Heart left ventricle (tissue), 16 donors: ENCODE measurements around the gene ALPI. TPM values are rescaled to one million over a fixed set of nuclear protein-coding genes. Genes with fewer than 3 reads are reported as not detected.
"Not testable (repeated sequence)": the region's sequence is repeated elsewhere in the genome, so short reads cannot be mapped to it uniquely, and the experiment has no call there.

ENCODE experiments used
- ATAC-seq, 4 donors: fragments of 200-7000 bp; cut with Tn5 transposase; one replicate each; pipeline ENCODE4 v1.9.1; 2020 to 2022; ENCODE audit warnings: moderate library complexity in 4 of 4, mild to moderate bottlenecking in 3 of 4, moderate number of reproducible peaks in 1 of 4
- DNase-seq, 5 donors: peaks; one replicate each; pipeline ENCODE4 v3.0.0-alpha.2; 2020
- H3K27ac ChIP-seq, 12 donors: fragments of 200-600 bp; sonication (generic) in 4 of 12; one replicate each; pipeline versions ENCODE4 v1.5.0 to v1.8.0; 2016 to 2022; ENCODE audit warnings: mild to moderate bottlenecking in 2 of 12
- H3K27me3 ChIP-seq, 9 donors: fragments of 200-600 bp; sonication (generic) in 2 of 9; one replicate each; pipeline versions ENCODE4 v1.5.1 to v1.8.0; 2016 to 2022; ENCODE audit warnings: mild to moderate bottlenecking in 3 of 9
- H3K36me3 ChIP-seq, 9 donors: fragments of 200-600 bp; sonication (generic) in 2 of 9; one replicate each; pipeline versions ENCODE4 v1.5.0 to v1.8.0; 2018 to 2022; ENCODE audit warnings: mild to moderate bottlenecking in 2 of 9
- H3K4me1 ChIP-seq, 12 donors: fragments of 200-600 bp; sonication (generic) in 4 of 12; one replicate each; pipeline versions ENCODE4 v1.5.0 to v1.8.0; 2016 to 2022; ENCODE audit warnings: mild to moderate bottlenecking in 3 of 12
- H3K4me3 ChIP-seq, 12 donors: fragments of 200-600 bp; sonication (generic) in 4 of 12; one replicate each; pipeline versions ENCODE4 v1.5.0 to v1.8.0; 2017 to 2022; ENCODE audit warnings: mild to moderate bottlenecking in 9 of 12, moderate library complexity in 4 of 12
- H3K9me3 ChIP-seq, 12 donors: fragments of 200-600 bp; sonication (generic) in 4 of 12; one replicate each; pipeline versions ENCODE4 v1.5.0 to v1.8.0; 2016 to 2022; ENCODE audit warnings: mild to moderate bottlenecking in 1 of 12
- CTCF ChIP-seq, 12 donors: fragments of 200-600 bp; sonication (generic) in 4 of 12; IDR thresholded peaks; one replicate each; pipeline versions ENCODE4 v1.5.0 to v1.8.0; 2018 to 2022; ENCODE audit warnings: antibody characterized with exemption in 12 of 12, mild to moderate bottlenecking in 5 of 12
- POLR2A ChIP-seq, 2 donors: fragments of 450-650 bp; IDR thresholded peaks; one replicate each; pipeline ENCODE4 v1.6.1; 2017; ENCODE audit warnings: antibody characterized with exemption in 2 of 2, mild to moderate bottlenecking in 2 of 2, moderate library complexity in 2 of 2
- WGBS, 4 donors: extraction: QIAGEN DNeasy Blood & Tissue Kit in 2 of 4; methylation state at CpG; one replicate each; pipeline versions ENCODE4 v1.1.5 to v1.1.7; 2013 to 2018; 5-methylcytosine and 5-hydroxymethylcytosine counted together
- intact Hi-C, 10 donors: fragments of 100-400 bp; cut with DNase I; formaldehyde crosslinking; loops; one replicate each; pipeline versions ENCODE4 v1.11.1 to v1.14.2; 2022
- polyA plus RNA-seq, 2 donors: library from polyadenylated mRNA; stranded (reverse); fragments of 200-250 nt; gene quantifications; one replicate each; pipeline ENCODE4 v1.2.3, GENCODE V29; 2013
- total RNA-seq, 9 donors: library from RNA; depleted of rRNA in 2 of 9; stranded (reverse); fragments of >200 nt in 2 of 9; fragmentation: NEBNext Ultra II Directional in 3 of 9; extraction: Animal tissue kit (Norgen Biotek cat#: 25700) in 3 of 9; gene quantifications; one replicate each; pipeline versions ENCODE4 v1.1.0 to v1.2.4, GENCODE V29; 2016 to 2023
- donor health status: ischemic (EF 13 %, LVEDD 7.1; RV severe dilation, severe dysfunction).
- donor health status: healthy with polysubstance abuse.
- donor health status: DM: no; HTN: yes; CAD: no.
- donor health status: DM: no; HTN: no; CAD: no.
- donor health status: ischemic (EF 25% LVEDD 6.9; RV normal size, moderate dysfunction).
- donor health status: ischemic (EF 25% LVEDD 5.7; RV mildly dilated, moderate dysfunction).
- donor health status: healthy.
- donor health status: DM: yes; HTN: yes; CAD: no.
- donor health status: ischemic (EF 35%, LVEDD 5.7; RV mildly dilated, moderate dysfunction).
- donor health status: nonischemic (EF 11% LVEDD 7.7; RV severe dilation, severe dysfunction).
- donor health status: DM: yes; HTN: yes; CAD: no.
- donor health status: PGD.
- donor health status: ischemic (EF 29% LVEDD 5.4; RV normal size, mild dysfunction).
- donor health status: nonischemic (EF 23%, LVEDD 6.1; RV moderate dilation, normal function).

Gene ALPI
- total and polyA plus RNA-seq, 11 donors = not detected

- peak; percentile 38 to 83 (median 72) for ATAC-seq
- DNase-seq = peak; percentile 75 to 92 (median 81)
- 12 to 21% (median 18%) methylated on average over 9 to 15 of the region's 16 CpGs for WGBS, 4 donors
Observed at GRCh38 chr2:232440220-232441018, 15.5 kb upstream of the ALPI start.

GRCh38 chr2:232441147-232441651 lies 14.8 kb upstream of the ALPI start:
- no peak overlapping the region for H3K27ac ChIP-seq
- DNase-seq (peak in 1 of 5 donors; percentile 26), ATAC-seq (no peak)
- no peaks in the 10 kb centered on the region for H3K36me3 ChIP-seq
- 60 to 68% (median 64%) methylated on average over 8 to 12 of the region's 12 CpGs for WGBS, 4 donors
- H3K4me3 ChIP-seq = no peak overlapping the region
- no peaks in the 10 kb centered on the region for H3K9me3 ChIP-seq
- intact Hi-C loops = loop anchor here in 4 of 10 donors (2.0 to 10.0 kb wide), 6 partner anchors 81 to 534 kb away; partner anchors contain the start of genes NPPC (in 1 of the 4) and PRSS56 (in 1 of the 4)
- peaks cover 0 to 6% (median 0%) of the 10 kb centered on the region in 9 donors for H3K27me3 ChIP-seq
- no peak for TF ChIP-seq POLR2A (IDR thresholded peaks at IDR 0.05)
- TF ChIP-seq CTCF (IDR thresholded peaks at IDR 0.05) = no peak
- peaks cover 0 to 4% (median 0%) of the 10 kb centered on the region in 12 donors for H3K4me1 ChIP-seq

More at GRCh38 chr2:232440220-232441018, 15.5 kb upstream of the ALPI start:
- not testable (repeated sequence) for H3K36me3 ChIP-seq, H3K4me3 ChIP-seq, H3K27me3 ChIP-seq, H3K9me3 ChIP-seq, H3K27ac ChIP-seq, H3K4me1 ChIP-seq
- TF ChIP-seq CTCF (IDR thresholded peaks at IDR 0.05) = peak; percentile 74 to 96 (median 88)
- intact Hi-C loops = loop anchor here in 5 of 10 donors (1.0 to 10.0 kb wide), 7 partner anchors 82 to 534 kb away; partner anchors contain the start of genes NPPC (in 1 of the 5) and PRSS56 (in 1 of the 5)

- H3K27me3 ChIP-seq, H3K4me3 ChIP-seq, H3K36me3 ChIP-seq, ATAC-seq, H3K27ac ChIP-seq, H3K4me1 ChIP-seq, H3K9me3 ChIP-seq: not testable (repeated sequence)
- WGBS, 4 donors = 79 to 87% (median 84%) methylated on average over 3 to 9 of the region's 10 CpGs
- DNase-seq = peak in 1 of 5 donors; percentile 25
- intact Hi-C loops = loop anchor here in 4 of 10 donors (2.0 to 10.0 kb wide), 6 partner anchors 80 to 535 kb away; partner anchors contain the start of genes NPPC (in 1 of the 4) and PRSS56 (in 1 of the 4)
Observed at GRCh38 chr2:232441922-232442321, 14.0 kb upstream of the ALPI start.

GRCh38 chr2:232442431-232442830 lies 13.5 kb upstream of the ALPI start:
- not testable (repeated sequence) for H3K9me3 ChIP-seq, H3K4me3 ChIP-seq, H3K27me3 ChIP-seq, H3K36me3 ChIP-seq, H3K27ac ChIP-seq, H3K4me1 ChIP-seq
- intact Hi-C loops = loop anchor here in 4 of 10 donors (5.0 to 10.0 kb wide), 5 partner anchors 80 to 535 kb away; partner anchors contain the start of genes NPPC (in 1 of the 4) and PRSS56 (in 1 of the 4)
- ATAC-seq (peak in 2 of 4 donors; percentile 12 to 32), DNase-seq (peak in 2 of 5 donors; percentile 46 to 63)
- 55 to 80% (median 60%) methylated on average over 4 to 13 of the region's 13 CpGs for WGBS, 4 donors

- H3K4me3 ChIP-seq, H3K4me1 ChIP-seq, H3K9me3 ChIP-seq, H3K27me3 ChIP-seq, H3K27ac ChIP-seq, H3K36me3 ChIP-seq: not testable (repeated sequence)
- WGBS, 4 donors = 69 to 76% (median 74%) methylated on average over 6 to 12 of the region's 13 CpGs; no CpG with 5 or more reads in 1 of the 4 donors
- intact Hi-C loops = loop anchor here in 4 of 10 donors (5.0 to 10.0 kb wide), 5 partner anchors 79 to 536 kb away; partner anchors contain the start of genes NPPC (in 1 of the 4) and PRSS56 (in 1 of the 4)
- ATAC-seq = peak in 3 of 4 donors; percentile 31 to 74 (median 57)
- peak in 1 of 5 donors; percentile 33 for DNase-seq
Observed at GRCh38 chr2:232443047-232443446, 12.9 kb upstream of the ALPI start.

- H3K9me3 ChIP-seq, H3K4me3 ChIP-seq, H3K27ac ChIP-seq, H3K4me1 ChIP-seq, H3K27me3 ChIP-seq, H3K36me3 ChIP-seq: not testable (repeated sequence)
- DNase-seq (peak in 1 of 5 donors; percentile 24), ATAC-seq (peak in 1 of 4 donors; percentile 6)
- WGBS, 4 donors = 61 to 82% (median 71%) methylated on average over 7 to 17 of the region's 21 CpGs
- intact Hi-C loops = loop anchor here in 5 of 10 donors (2.0 to 10.0 kb wide), 6 partner anchors 77 to 537 kb away; partner anchors contain the start of genes PRSS56 (in 2 of the 5) and NPPC (in 1 of the 5)
Observed at GRCh38 chr2:232443669-232444408, 12.1 kb upstream of the ALPI start.
